CD4-positive, alpha-beta T cell (primary cell): ENCODE data around the gene CCS. TPM values are rescaled to one million over a fixed set of nuclear protein-coding genes. Genes with fewer than 3 reads are reported as not detected.

Source experiments
- ATAC-seq: fragments of 200-7000 bp; cut with Tn5 transposase; one replicate; pipeline ENCODE4 v1.10.0; 2022; ENCODE audit warnings: mild to moderate bottlenecking; ENCODE audit not compliant: poor library complexity
- CTCF ChIA-PET: fragments of 350-600 bp; sonication (Branson Sonifier 250); formaldehyde crosslinking; loops from one replicate; lab custom pipeline; 2021; ENCODE audit warnings: antibody characterized with exemption, inconsistent platforms; lab: Charles Lee
- POLR2A ChIA-PET: fragments of 350-600 bp; sonication (Branson Sonifier 250); formaldehyde crosslinking; loops from one replicate; lab custom pipeline; 2021; ENCODE audit warnings: antibody characterized with exemption, inconsistent platforms; lab: Charles Lee
- DNase-seq, 14 experiments: peaks; one replicate each; pipeline ENCODE4 v3.0.0-alpha.2; 2013 to 2020; ENCODE audit warnings: mixed read lengths in 2 of 14
- H3K27ac ChIP-seq, 2 donors: one replicate each; pipeline versions ENCODE4 v1.5.1 to v1.7.0; 2013; ENCODE audit warnings: low read length in 2 of 2, low read depth in 1 of 2, mild to moderate bottlenecking in 1 of 2
- H3K27me3 ChIP-seq, 2 experiments: 1 replicate in 1 of 2; 2 replicates in 1 of 2; pipeline versions ENCODE4 v1.6.1 to v1.7.0; 2013; ENCODE audit warnings: low read length in 2 of 2, control low read depth in 1 of 2, mild to moderate bottlenecking in 1 of 2, moderate library complexity in 1 of 2; ENCODE audit not compliant: insufficient read depth in 2 of 2, control insufficient read depth in 1 of 2
- H3K36me3 ChIP-seq: one replicate; pipeline ENCODE4 v1.6.1; 2013; ENCODE audit warnings: low read length, control low read depth; ENCODE audit not compliant: insufficient read depth
- H3K4me1 ChIP-seq: one replicate; pipeline ENCODE4 v1.6.1; 2013; ENCODE audit warnings: low read length, control low read depth; ENCODE audit not compliant: insufficient read depth
- H3K4me3 ChIP-seq: one replicate; pipeline ENCODE4 v1.5.1; 2013; ENCODE audit warnings: mild to moderate bottlenecking, low read length, moderate library complexity
- H3K9me3 ChIP-seq, 2 experiments: 1 replicate in 1 of 2; 2 replicates in 1 of 2; pipeline versions ENCODE4 v1.6.1 to v1.7.0; 2013; ENCODE audit warnings: low read length in 2 of 2, mild to moderate bottlenecking in 2 of 2, control low read depth in 1 of 2, moderate library complexity in 1 of 2; ENCODE audit not compliant: control insufficient read depth in 1 of 2, insufficient read depth in 1 of 2
- H3K27ac Mint-ChIP-seq: one replicate; pipeline ENCODE4 v1.8.0; 2020; ENCODE audit warnings: mixed read lengths
- H3K27me3 Mint-ChIP-seq: one replicate; pipeline ENCODE4 v1.8.0; 2021; ENCODE audit warnings: mixed read lengths
- H3K36me3 Mint-ChIP-seq: one replicate; pipeline ENCODE4 v1.8.0; 2021; ENCODE audit warnings: low read depth, mixed read lengths
- H3K4me1 Mint-ChIP-seq: one replicate; pipeline ENCODE4 v1.8.0; 2021; ENCODE audit warnings: low read depth, mixed read lengths
- H3K4me3 Mint-ChIP-seq: one replicate; pipeline ENCODE4 v1.8.0; 2020; ENCODE audit warnings: mild to moderate bottlenecking, mixed read lengths
- H3K9me3 Mint-ChIP-seq: one replicate; pipeline ENCODE4 v1.8.0; 2020; ENCODE audit warnings: mixed read lengths
- intact Hi-C, 2 experiments: fragments of 100-400 bp; cut with DNase I in 1 of 2; cut with micrococcal nuclease in 1 of 2; formaldehyde crosslinking; loops; one replicate each; pipeline versions ENCODE4 v1.15.1 to v1.9.0; 2023 to 2025; cut with DNase I, micrococcal nuclease
- total RNA-seq, 174 experiments: library from RNA in 2 of 174; stranded (reverse) in 2 of 174; gene quantifications; one replicate each; pipeline ENCODE4 v1.2.3 and lab custom pipeline; 2021 to 2026
- TF ChIP-seq, protein P1 (sequence below): fragments of 200-600 bp; IDR thresholded peaks from one replicate; pipeline ENCODE4 v1.8.0; 2022; ENCODE audit warnings: antibody characterized with exemption, mild to moderate bottlenecking

CCS gene
- total RNA-seq, 2 experiments from 2014 or later: 25.4 to 26.3 TPM

DNA sequence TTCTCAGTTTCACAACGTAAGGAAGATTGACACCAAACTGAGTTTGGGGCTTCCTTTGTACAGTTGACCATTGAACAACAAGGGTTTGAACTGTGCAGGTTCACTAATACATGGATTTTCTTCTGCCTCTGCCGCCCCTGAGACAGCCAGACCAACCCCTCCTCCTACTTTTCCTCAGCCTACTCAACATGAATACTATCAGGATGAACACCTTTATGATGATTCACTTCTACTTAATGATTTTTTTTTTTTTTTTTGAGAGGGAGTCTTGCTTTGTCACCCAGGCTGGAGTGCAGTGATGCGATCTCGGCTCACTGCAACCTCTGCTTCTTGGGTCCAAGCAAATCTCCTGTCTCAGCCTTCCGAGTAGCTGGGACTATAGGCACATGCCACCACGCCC lies 60.1 kb downstream of the CCS start:
- Mint-ChIP-seq H3K4me1 (peaks cover 46% of the 10 kb centered on the region), H3K27ac (peak overlapping the region; percentile 53), H3K27me3 (no peaks in the 10 kb centered on the region), H3K9me3 (no peaks in the 10 kb centered on the region), H3K36me3 (peaks cover 81% of the 10 kb centered on the region), H3K4me3 (peak overlapping the region; percentile 15)
- Histone ChIP-seq H3K36me3 (peaks cover 62% of the 10 kb centered on the region), H3K9me3 (no peaks in the 10 kb centered on the region), H3K4me3 (no peak overlapping the region), H3K4me1 (peaks cover 27% of the 10 kb centered on the region), H3K27me3 (no peaks in the 10 kb centered on the region), H3K27ac (no peak overlapping the region)
- intact Hi-C loops: no loop called here
- POLR2A ChIA-PET: interaction anchor here (1.4 to 5.5 kb wide), 3 partner anchors 14 to 36 kb away, joined by 5 to 32 read pairs (median 8); partner anchors contain the start of genes RBM14 and RBM4
- CTCF ChIA-PET: no interaction called here
- TF ChIP-seq, protein P1, sequence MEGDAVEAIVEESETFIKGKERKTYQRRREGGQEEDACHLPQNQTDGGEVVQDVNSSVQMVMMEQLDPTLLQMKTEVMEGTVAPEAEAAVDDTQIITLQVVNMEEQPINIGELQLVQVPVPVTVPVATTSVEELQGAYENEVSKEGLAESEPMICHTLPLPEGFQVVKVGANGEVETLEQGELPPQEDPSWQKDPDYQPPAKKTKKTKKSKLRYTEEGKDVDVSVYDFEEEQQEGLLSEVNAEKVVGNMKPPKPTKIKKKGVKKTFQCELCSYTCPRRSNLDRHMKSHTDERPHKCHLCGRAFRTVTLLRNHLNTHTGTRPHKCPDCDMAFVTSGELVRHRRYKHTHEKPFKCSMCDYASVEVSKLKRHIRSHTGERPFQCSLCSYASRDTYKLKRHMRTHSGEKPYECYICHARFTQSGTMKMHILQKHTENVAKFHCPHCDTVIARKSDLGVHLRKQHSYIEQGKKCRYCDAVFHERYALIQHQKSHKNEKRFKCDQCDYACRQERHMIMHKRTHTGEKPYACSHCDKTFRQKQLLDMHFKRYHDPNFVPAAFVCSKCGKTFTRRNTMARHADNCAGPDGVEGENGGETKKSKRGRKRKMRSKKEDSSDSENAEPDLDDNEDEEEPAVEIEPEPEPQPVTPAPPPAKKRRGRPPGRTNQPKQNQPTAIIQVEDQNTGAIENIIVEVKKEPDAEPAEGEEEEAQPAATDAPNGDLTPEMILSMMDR: no peak
- DNase-seq (no peak), ATAC-seq (no peak)

Other genes with a start within 250 kb of the CCS start
- gene BRMS1, start 248.1 kb upstream of the CCS start, total RNA-seq: 10 to 100 TPM; 52.7 to 58.4 TPM
- 1 to 10 TPM; 1.9 to 2.0 TPM for gene B4GAT1, start 245.6 kb upstream of the CCS start, total RNA-seq
- 1 to 10 TPM; 9.7 TPM for gene SLC29A2, start 221.4 kb upstream of the CCS start, total RNA-seq
- gene NPAS4, start 172.2 kb upstream of the CCS start, total RNA-seq: not detected
- gene MRPL11, start 154.3 kb upstream of the CCS start, total RNA-seq: 10 to 100 TPM; 17.7 to 21.0 TPM
- 10 to 100 TPM; 20.7 to 23.8 TPM for gene PELI3, start 126.3 kb upstream of the CCS start, total RNA-seq
- 10 to 100 TPM; 16.9 to 17.7 TPM for gene DPP3, start 112.8 kb upstream of the CCS start, total RNA-seq
- 10 to 100 TPM; 11.7 to 11.9 TPM for gene BBS1, start 82.5 kb upstream of the CCS start, total RNA-seq
- 10 to 100 TPM; 17.0 to 18.4 TPM for gene ZDHHC24, start 47.1 kb upstream of the CCS start, total RNA-seq
- under 1 TPM; 0.14 to 0.22 TPM for gene ACTN3, start 46.3 kb upstream of the CCS start, total RNA-seq
- gene CTSF, start 24.6 kb upstream of the CCS start, total RNA-seq: 10 to 100 TPM; 16.0 to 16.8 TPM
- gene CCDC87, start 122 bp upstream of the CCS start, total RNA-seq: under 1 TPM; 0.22 to 0.25 TPM
- 100 to 1,000 TPM; 239 to 250 TPM for gene RBM14, start 23.4 kb downstream of the CCS start, total RNA-seq
- 100 to 1,000 TPM; 194 to 197 TPM for gene RBM4, start 45.5 kb downstream of the CCS start, total RNA-seq
- 1 to 10 TPM; 3.8 to 5.1 TPM for gene RBM4B, start 84.7 kb downstream of the CCS start, total RNA-seq
- gene SPTBN2, start 136.0 kb downstream of the CCS start, total RNA-seq: not detected